GM20000 (cell line): Measurements from ENCODE around the gene ANKS1B.

Experiments used
- DNase-seq: peaks from one replicate; pipeline ENCODE4 v3.0.0; 2012; ENCODE audit warnings: low spot score
- TF ChIP-seq, protein P1 (sequence below): IDR thresholded peaks from 2 replicates; pipeline ENCODE4 v1.5.1; 2012; ENCODE audit warnings: mild to moderate bottlenecking, control low read depth; ENCODE audit errors: extremely low read depth, missing control alignments

The ANKS1B gene

DNA sequence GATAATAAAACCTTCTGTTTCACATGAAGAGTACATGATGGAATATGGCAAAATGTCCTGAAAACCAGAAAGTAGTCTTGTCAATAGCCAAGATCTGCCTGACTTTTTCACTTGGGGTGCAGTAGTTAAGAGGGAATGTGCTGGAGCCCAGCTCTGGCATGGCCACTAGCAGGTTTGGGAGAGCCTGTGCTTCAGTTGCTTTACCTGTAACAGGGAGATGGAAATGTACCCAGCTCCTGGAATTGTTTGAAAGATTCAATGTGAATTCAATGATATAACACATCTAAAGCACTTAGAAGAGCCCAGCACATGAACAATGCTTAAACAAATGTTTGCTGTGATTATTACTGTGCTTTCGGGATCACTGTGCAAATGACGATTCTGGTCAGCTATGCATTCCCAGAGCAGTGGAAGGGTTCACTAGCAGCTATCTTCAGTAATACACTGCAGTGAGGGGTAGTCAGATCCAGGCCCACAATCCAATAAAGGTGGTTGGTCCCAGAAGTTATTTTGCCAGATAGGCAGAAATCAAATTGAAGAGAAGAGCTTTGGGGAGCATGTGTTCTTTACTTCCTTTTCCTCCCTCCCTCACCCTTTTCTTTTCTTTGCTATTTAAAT, 1114.7 kb downstream of the ANKS1B start:
- TF ChIP-seq, protein P1, sequence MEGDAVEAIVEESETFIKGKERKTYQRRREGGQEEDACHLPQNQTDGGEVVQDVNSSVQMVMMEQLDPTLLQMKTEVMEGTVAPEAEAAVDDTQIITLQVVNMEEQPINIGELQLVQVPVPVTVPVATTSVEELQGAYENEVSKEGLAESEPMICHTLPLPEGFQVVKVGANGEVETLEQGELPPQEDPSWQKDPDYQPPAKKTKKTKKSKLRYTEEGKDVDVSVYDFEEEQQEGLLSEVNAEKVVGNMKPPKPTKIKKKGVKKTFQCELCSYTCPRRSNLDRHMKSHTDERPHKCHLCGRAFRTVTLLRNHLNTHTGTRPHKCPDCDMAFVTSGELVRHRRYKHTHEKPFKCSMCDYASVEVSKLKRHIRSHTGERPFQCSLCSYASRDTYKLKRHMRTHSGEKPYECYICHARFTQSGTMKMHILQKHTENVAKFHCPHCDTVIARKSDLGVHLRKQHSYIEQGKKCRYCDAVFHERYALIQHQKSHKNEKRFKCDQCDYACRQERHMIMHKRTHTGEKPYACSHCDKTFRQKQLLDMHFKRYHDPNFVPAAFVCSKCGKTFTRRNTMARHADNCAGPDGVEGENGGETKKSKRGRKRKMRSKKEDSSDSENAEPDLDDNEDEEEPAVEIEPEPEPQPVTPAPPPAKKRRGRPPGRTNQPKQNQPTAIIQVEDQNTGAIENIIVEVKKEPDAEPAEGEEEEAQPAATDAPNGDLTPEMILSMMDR = no peak

DNA sequence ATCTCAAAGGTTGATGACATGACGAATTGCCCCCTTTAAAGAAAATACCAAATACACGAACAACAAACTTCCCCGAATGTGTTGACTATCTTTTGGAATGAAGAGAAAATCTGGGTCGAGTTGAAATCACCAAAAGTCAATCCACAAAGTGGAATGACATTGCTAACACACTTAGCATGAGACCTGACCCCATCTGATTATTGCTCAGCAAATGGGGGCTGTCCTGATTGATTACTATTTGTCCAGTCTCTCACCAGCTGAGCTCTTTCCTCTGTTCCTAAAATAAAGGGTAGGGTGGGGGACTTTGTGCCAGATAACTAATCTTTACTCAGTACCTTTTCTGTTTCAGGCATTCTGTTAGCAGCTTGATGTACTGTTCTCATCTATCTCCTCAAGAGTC, 1116.2 kb downstream of the ANKS1B start:
- TF ChIP-seq, protein P1 = no peak
- no peak for DNase-seq

More for the DNA sequence above, 1114.7 kb downstream of the ANKS1B start:
- no peak for DNase-seq

DNA sequence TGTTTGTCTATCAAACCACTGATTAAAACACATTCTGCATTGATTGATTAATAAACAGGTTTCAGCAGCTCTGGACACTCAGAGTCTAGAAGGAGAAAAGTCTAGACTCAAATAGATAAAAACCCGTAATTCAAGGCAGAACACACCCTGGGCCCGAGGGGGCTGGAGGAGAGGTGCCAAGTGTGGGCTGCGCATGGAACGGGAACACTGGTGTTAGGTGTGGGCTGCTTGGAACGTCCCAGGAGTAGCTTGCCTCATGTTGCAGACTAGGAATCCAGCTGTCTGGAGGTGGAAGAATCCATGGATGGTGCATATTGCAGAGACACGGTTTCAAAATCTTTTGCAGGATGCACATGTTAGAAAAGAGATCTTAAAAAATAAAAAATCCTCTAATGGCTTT, 1116.7 kb downstream of the ANKS1B start:
- TF ChIP-seq, protein P1 = no peak
- DNase-seq = no peak

DNA sequence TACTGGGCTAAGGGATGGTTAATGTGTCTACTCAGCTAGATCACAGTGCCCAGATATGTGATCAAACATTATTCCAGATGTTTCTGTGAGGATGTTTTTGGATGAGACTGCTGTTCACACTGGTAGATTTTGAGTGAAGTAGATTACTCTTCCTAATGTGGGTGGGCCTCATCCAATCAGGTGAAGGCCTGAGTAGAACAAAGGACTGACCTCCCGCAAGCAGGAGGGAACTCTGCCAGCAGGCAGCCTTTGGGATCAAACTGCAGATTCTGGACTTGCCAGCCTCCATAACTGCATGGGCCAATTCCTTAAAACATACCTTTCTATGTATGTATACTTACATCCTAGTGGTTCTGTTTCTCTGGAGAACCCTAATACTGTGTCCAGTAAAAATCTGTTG, 1120.4 kb downstream of the ANKS1B start:
- TF ChIP-seq, protein P1 = no peak
- no peak for DNase-seq

DNA sequence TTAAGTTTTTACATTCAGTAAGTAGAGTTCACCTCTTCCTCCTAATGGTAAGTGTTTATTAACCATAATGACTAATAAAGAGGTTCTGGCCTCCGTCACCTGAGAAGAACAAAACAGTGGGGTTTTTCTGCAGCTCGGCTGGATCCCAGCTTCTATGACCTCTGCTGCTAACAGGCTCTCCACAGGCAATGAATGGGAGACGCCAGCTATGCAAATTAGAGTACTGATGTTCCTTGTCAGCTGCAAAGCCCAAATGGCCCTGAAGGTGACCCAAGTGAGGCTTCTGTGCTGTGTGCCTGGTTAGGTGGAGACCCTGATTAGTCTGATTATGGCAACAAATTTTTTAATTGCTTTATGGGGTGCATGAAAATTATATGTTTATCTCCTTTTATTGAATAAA, 1121.6 kb downstream of the ANKS1B start:
- DNase-seq = no peak
- TF ChIP-seq, protein P1 = no peak

DNA sequence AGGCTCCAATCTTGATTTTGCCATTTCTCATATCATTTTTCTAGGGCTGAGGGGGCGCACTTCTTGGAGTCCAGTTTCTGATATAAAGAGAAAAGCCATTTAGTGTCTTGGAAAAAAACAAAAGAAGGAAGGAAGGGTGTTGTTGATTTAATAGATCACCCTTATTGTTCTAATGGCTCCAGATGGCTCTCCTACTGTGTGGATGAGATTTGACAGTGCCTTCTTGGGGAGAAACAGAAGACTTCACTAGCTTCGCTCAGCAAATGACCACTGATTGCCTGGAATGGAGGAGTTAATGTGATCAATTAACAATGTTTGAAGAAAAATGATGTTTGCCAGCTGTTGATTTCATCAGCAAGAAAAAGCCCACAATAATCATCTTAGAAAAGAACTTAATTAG, 1123.5 kb downstream of the ANKS1B start:
- no peak for DNase-seq
- TF ChIP-seq, protein P1 = no peak

DNA sequence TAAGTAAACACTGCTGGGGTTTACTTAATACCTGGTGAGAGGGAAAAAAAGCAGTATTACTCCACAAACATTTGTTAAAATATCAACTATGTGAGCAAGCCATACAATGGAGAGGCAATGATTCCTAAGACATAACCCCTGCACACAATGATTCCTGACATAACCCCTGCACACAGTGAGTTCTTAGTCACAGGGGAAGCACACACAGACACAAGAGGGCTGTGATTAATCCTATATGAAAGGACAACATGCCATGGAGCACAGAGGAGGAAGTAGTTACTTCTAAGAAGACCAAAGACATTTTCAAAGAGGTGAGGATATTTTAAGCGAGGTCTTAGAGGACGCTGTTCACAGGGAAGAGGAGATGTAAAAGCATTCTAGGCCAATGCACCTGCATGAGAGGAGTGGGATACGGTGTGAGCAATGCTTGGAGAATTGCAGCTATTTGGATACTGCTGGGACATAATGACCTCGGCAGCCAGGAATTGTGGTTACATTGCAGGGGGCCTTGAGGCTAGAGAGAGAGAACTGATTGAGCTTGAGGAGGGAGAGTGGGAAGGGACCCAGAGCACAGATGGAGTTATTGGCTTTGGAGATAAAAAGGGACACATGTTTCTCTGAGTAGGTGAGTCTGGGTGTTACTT, 1127.7 kb downstream of the ANKS1B start:
- no peak for DNase-seq
- TF ChIP-seq, protein P1 = no peak
